Thymus (tissue), 11 donors: ENCODE measurements around the gene APOM. TPM values are rescaled to one million over a fixed set of nuclear protein-coding genes. Genes with fewer than 3 reads are reported as not detected.

Experiments used
- DNase-seq, 9 donors: peaks; one replicate each; pipeline ENCODE4 v3.0.0-alpha.2; 2013; ENCODE audit warnings: low spot score in 9 of 9, low read depth in 6 of 9, missing footprints in 1 of 9
- H3K27ac ChIP-seq, 2 donors: one replicate each; pipeline ENCODE4 v1.5.1; 2013; ENCODE audit warnings: control low read depth in 1 of 2, low read depth in 1 of 2, low read length in 1 of 2, mild to moderate bottlenecking in 1 of 2, moderate library complexity in 1 of 2
- H3K27me3 ChIP-seq, 2 donors: one replicate each; pipeline ENCODE4 v1.5.1; 2013; ENCODE audit warnings: low read length in 1 of 2; ENCODE audit not compliant: control insufficient read depth in 2 of 2, insufficient read depth in 1 of 2
- H3K36me3 ChIP-seq, 2 donors: one replicate each; pipeline ENCODE4 v1.5.1; 2013; ENCODE audit warnings: low read length in 1 of 2, mild to moderate bottlenecking in 1 of 2, moderate library complexity in 1 of 2; ENCODE audit not compliant: control insufficient read depth in 2 of 2, insufficient read depth in 2 of 2
- H3K4me1 ChIP-seq, 2 donors: one replicate each; pipeline ENCODE4 v1.5.1; 2013; ENCODE audit warnings: low read length in 2 of 2; ENCODE audit not compliant: control insufficient read depth in 2 of 2, insufficient read depth in 2 of 2
- H3K4me3 ChIP-seq, 2 donors: one replicate each; pipeline ENCODE4 v1.5.1; 2013; ENCODE audit warnings: low read length in 2 of 2, control low read depth in 1 of 2, mild to moderate bottlenecking in 1 of 2
- H3K9me3 ChIP-seq, 2 donors: one replicate each; pipeline ENCODE4 v1.5.1; 2013; ENCODE audit warnings: low read length in 1 of 2, mild to moderate bottlenecking in 1 of 2; ENCODE audit not compliant: control insufficient read depth in 2 of 2, insufficient read depth in 1 of 2
- WGBS: extraction: QIAGEN DNeasy Blood & Tissue Kit; methylation state at CpG from one replicate; pipeline ENCODE4 v1.1.7; 2013; 5-methylcytosine and 5-hydroxymethylcytosine counted together
- polyA plus RNA-seq: library from polyadenylated mRNA; stranded (reverse); fragments of 200-250 nt; gene quantifications from one replicate; pipeline ENCODE4 v1.2.3, GENCODE V29; 2013
- total RNA-seq: library from RNA; stranded (reverse); fragments of 120-200 nt; gene quantifications from one replicate; pipeline ENCODE4 v1.2.4, GENCODE V29; 2013
- donor health status: healthy.

APOM gene
- total and polyA plus RNA-seq, 2 donors = 6.1 to 9.1 TPM

DNA sequence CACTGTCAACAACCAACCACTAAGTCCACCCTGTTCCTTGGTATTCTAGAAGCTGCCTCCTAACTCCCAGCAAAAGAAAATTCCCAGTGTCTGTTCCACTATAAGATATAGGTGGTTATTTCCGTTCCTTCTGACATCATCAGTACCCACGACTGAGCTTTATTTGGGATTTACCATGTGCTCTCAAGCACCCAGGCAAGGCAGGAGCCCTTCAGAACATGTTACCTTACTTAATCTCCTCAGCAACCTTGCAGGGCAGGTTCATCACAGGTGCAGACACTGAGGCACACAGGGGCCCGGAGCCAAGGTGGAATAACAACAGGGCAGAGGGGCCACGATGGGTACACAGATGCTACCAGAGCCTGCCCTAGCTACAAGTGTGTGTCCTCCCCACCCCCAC lies 36.7 kb downstream of the APOM start:
- 97% methylated on average over 4 of the region's 4 CpGs for WGBS
- Histone ChIP-seq H3K36me3 (peaks cover 80 to 86% of the 10 kb centered on the region in 2 donors), H3K27me3 (no peaks in the 10 kb centered on the region), H3K4me1 (peaks cover 0 to 2% of the 10 kb centered on the region in 2 donors), H3K27ac (no peak overlapping the region), H3K4me3 (no peak overlapping the region), H3K9me3 (no peaks in the 10 kb centered on the region)
- no peak for DNase-seq

DNA sequence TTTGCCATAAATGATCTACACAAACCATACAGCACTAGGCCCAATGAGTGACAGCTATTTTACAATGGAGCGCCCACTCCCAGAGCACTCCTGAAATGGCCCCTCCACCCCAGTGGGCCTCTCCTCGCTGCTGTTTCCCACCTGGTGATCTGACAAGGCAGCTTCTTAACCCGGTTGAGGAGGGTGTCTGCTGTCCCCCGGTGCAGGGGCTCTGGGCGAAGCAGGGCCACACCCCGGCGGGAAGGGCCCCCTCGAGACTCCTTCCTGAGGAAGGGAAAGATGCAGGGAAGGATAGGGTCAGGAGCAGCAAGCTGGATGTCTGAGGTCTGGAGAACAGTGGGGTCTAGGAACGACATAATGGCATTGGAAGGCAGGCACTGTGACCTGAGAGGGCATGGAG lies 37.2 kb downstream of the APOM start:
- no peak for DNase-seq
- Histone ChIP-seq H3K9me3 (no peaks in the 10 kb centered on the region), H3K4me3 (no peak overlapping the region), H3K4me1 (peaks cover 0 to 3% of the 10 kb centered on the region in 2 donors), H3K27ac (no peak overlapping the region), H3K36me3 (peaks cover 75 to 81% of the 10 kb centered on the region in 2 donors), H3K27me3 (no peaks in the 10 kb centered on the region)
- WGBS = 97% methylated on average over 9 of the region's 9 CpGs

- no peak for DNase-seq
- H3K9me3 ChIP-seq = no peaks in the 10 kb centered on the region
- peaks cover 0 to 3% of the 10 kb centered on the region in 2 donors for H3K4me1 ChIP-seq
- 98% methylated on average over 6 of the region's 6 CpGs for WGBS
- H3K27me3 ChIP-seq = no peaks in the 10 kb centered on the region
- H3K4me3 ChIP-seq = no peak overlapping the region
- peaks cover 70 to 77% of the 10 kb centered on the region in 2 donors for H3K36me3 ChIP-seq
- no peak overlapping the region for H3K27ac ChIP-seq
Observed at GRCh38 chr6:31693535-31693934, 37.8 kb downstream of the APOM start.

DNA sequence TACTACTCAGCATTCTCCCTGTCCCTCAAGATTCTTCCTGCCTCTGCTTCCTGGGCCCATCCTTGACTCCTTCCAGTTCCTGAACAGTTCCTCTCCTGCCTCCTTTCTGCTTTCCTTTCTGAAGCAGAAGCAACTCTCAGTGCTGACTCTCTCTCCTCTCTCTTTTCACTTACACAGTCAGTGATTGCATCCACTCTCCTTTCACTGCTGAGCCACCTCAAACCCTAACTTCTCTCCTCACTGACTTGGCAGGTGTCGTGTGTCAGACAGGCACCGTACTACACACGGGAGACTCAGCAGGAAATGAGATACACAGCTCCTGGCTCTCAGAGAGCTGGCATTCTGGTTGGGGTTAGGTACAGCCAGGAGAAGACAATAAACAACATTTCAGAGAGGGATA lies 41.9 kb downstream of the APOM start:
- DNase-seq = peak in 1 of 9 donors; percentile 28
- peaks cover 50 to 66% of the 10 kb centered on the region in 2 donors for H3K36me3 ChIP-seq
- H3K4me1 ChIP-seq = peaks cover 10 to 13% of the 10 kb centered on the region in 2 donors
- no peaks in the 10 kb centered on the region for H3K9me3 ChIP-seq
- H3K27ac ChIP-seq = no peak overlapping the region
- no peaks in the 10 kb centered on the region for H3K27me3 ChIP-seq
- no peak overlapping the region for H3K4me3 ChIP-seq
- WGBS = 77% methylated on average over 3 of the region's 3 CpGs

- Histone ChIP-seq H3K4me3 (no peak overlapping the region), H3K36me3 (peaks cover 25 to 40% of the 10 kb centered on the region in 2 donors), H3K27me3 (no peaks in the 10 kb centered on the region), H3K27ac (no peak overlapping the region), H3K9me3 (peaks cover 0 to 5% of the 10 kb centered on the region in 2 donors), H3K4me1 (peaks cover 15 to 21% of the 10 kb centered on the region in 2 donors)
- 98% methylated on average over 5 of the region's 5 CpGs for WGBS
- no peak for DNase-seq
Observed at GRCh38 chr6:31700740-31701401, 45.2 kb downstream of the APOM start.

- Histone ChIP-seq H3K4me3 (peak overlapping the region; percentile 88 to 94), H3K27ac (peak overlapping the region; percentile 8 to 98), H3K9me3 (peaks cover 0 to 5% of the 10 kb centered on the region in 2 donors), H3K36me3 (peaks cover 21 to 33% of the 10 kb centered on the region in 2 donors), H3K27me3 (no peaks in the 10 kb centered on the region), H3K4me1 (peaks cover 15 to 21% of the 10 kb centered on the region in 2 donors)
- DNase-seq = no peak
- 56% methylated on average over 7 of the region's 7 CpGs for WGBS
Observed at GRCh38 chr6:31701666-31702404, 46.1 kb downstream of the APOM start.

GRCh38 chr6:31702405-31702818 lies 46.7 kb downstream of the APOM start:
- DNase-seq = no peak
- Histone ChIP-seq H3K36me3 (peaks cover 20 to 29% of the 10 kb centered on the region in 2 donors), H3K4me1 (peaks cover 15 to 19% of the 10 kb centered on the region in 2 donors), H3K27me3 (no peaks in the 10 kb centered on the region), H3K27ac (peak overlapping the region; percentile 98 to 100), H3K4me3 (peak overlapping the region; percentile 88 to 94), H3K9me3 (peaks cover 0 to 5% of the 10 kb centered on the region in 2 donors)
- WGBS = 2% methylated on average over 10 of the region's 10 CpGs

DNA sequence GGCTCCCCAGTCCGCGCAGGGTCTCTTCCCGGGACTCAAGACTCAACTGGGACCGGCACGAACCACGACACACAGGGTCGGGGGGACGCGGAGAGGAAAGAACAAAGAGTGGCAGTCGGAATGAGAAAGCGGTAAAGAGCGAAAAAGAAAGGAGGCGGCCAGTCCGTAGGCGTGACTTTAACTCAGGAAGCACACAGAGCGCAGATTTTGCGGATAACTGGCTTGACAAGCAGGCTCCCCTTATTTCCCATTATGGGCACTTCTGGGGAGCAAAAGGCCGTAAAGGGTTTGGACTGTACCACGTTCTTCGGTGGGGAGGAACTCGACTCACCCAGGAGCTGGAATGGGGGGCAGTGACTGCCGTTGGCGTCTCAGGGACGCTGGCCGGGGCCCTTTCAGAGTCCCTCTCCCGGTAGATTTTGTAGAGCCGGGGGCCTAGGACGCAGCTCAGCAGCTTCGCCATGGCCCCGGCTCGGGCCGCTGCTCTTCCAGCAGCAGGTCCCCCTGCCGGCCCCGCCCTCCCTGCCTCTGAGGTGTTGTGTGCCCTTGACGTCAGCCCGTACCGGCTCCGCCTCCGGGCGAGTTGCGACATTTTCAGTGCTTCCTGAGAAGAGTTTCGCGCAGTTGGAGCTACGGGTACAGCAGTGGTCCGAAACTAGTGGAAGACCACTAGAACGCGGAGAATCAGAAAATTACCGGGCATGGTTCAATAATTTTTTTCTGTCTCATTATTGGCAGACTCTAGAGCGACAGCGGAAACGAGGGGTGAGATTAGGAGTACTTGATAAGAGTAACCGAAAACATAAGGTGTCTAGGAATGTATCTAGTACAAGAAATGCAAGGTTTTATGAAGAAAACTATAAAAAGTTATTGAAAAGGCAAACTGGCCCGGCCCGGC lies 47.4 kb downstream of the APOM start, which contains the start of gene ABHD16A:
TSS of gene ABHD16A (minus strand) at position 506 of the 898 bp plus-strand sequence. CDS start at position 463, 43 bp downstream.
- no peaks in the 10 kb centered on the region for H3K27me3 ChIP-seq
- WGBS = 1% methylated on average over 54 of the region's 54 CpGs
- H3K4me3 ChIP-seq = peak within 1 kb of the TSS; percentile 88 to 94
- H3K4me1 ChIP-seq = peaks cover 15 to 18% of the 10 kb centered on the region in 2 donors
- peak; percentile 96 to 99 (median 97) for DNase-seq
- H3K9me3 ChIP-seq = peaks cover 0 to 5% of the 10 kb centered on the region in 2 donors
- peak within 1 kb of the TSS; percentile 98 to 100 for H3K27ac ChIP-seq
- H3K36me3 ChIP-seq = peaks cover 20 to 29% of the 10 kb centered on the region in 2 donors
